GM12878 (cell line): ENCODE data around the gene TMTC1. TPM values are rescaled to one million over a fixed set of nuclear protein-coding genes. Genes with fewer than 3 reads are reported as not detected.

Experiments used
- ATAC-seq: fragments of 200-7000 bp; cut with Tn5 transposase; 3 replicates; pipeline ENCODE4 v1.9.1; 2020; ENCODE audit warnings: mild to moderate bottlenecking, moderate library complexity
- BruUV-seq: library from RNA; stranded (reverse); fragments of 400-500 nt; replicated peaks from 2 replicates; lab custom pipeline; 2021; lab: Mats Ljungman, UMichigan
- CTCF ChIA-PET: fragments of 300-600 bp; sonication (Branson Sonifier 250); formaldehyde crosslinking; extraction: SDS; loops from one replicate; lab custom pipeline; 2021; ENCODE audit warnings: inconsistent platforms; lab: Yijun Ruan, JAX
- POLR2A ChIA-PET: fragments of 350-600 bp; formaldehyde crosslinking; extraction: SDS; loops from one replicate; lab custom pipeline; 2021; ENCODE audit warnings: inconsistent platforms; lab: Charles Lee
- RAD21 ChIA-PET: fragments of 300-600 bp; sonication (Branson Sonifier 250); formaldehyde crosslinking; loops from one replicate; lab custom pipeline; 2023; ENCODE audit warnings: antibody characterized with exemption; ENCODE audit not compliant: unreplicated experiment; lab: Charles Lee
- SMC1A ChIA-PET: fragments of 300-600 bp; sonication (Branson Sonifier 250); formaldehyde crosslinking; loops from one replicate; lab custom pipeline; 2023; ENCODE audit not compliant: unreplicated experiment, uncharacterized antibody; lab: Charles Lee
- DNase-seq: peaks from one replicate; pipeline ENCODE4 v3.0.0-alpha.2; 2011; ENCODE audit warnings: low read depth, low spot score
- FAIRE-seq: peaks from 3 replicates; lab custom pipeline; 2011; peaks lifted over from hg19 to GRCh38; lab: Jason Lieb, UNC
- H2AFZ ChIP-seq: 2 replicates; pipeline ENCODE4 v1.6.0; 2011; ENCODE audit warnings: low read depth, low read length, control low read depth; ENCODE audit not compliant: control insufficient read depth
- H3K27ac ChIP-seq: 2 replicates; pipeline ENCODE4 v1.5.1; 2011; ENCODE audit warnings: control low read depth; ENCODE audit not compliant: control insufficient read depth, insufficient read depth
- H3K27me3 ChIP-seq, 2 experiments: replicated peaks in 1 of 2; 2 replicates each; pipeline versions ENCODE4 v1.6.0 to v1.6.1; 2011; ENCODE audit warnings: low read length in 1 of 2; ENCODE audit not compliant: control insufficient read depth in 2 of 2, insufficient read depth in 2 of 2
- H3K36me3 ChIP-seq, 2 experiments: 2 replicates each; pipeline ENCODE4 v1.5.1; 2011; ENCODE audit warnings: low read length in 1 of 2; ENCODE audit not compliant: control insufficient read depth in 2 of 2, insufficient read depth in 2 of 2
- H3K4me1 ChIP-seq: 2 replicates; pipeline ENCODE4 v1.6.1; 2011; ENCODE audit warnings: mild to moderate bottlenecking, low read length, moderate library complexity, mixed read lengths; ENCODE audit not compliant: control insufficient read depth, insufficient read depth
- H3K4me2 ChIP-seq: 2 replicates; pipeline ENCODE4 v1.6.0; 2011; ENCODE audit warnings: control low read depth; ENCODE audit not compliant: control insufficient read depth, insufficient read depth
- H3K4me3 ChIP-seq: fragments of 200-600 bp; sonication (generic); 2 replicates; pipeline ENCODE4 v1.5.1; 2016
- H3K79me2 ChIP-seq: 2 replicates; pipeline ENCODE4 v1.6.0; 2011; ENCODE audit warnings: low read length; ENCODE audit not compliant: control insufficient read depth, insufficient read depth
- H3K9ac ChIP-seq: 2 replicates; pipeline ENCODE4 v1.8.0; 2011; ENCODE audit warnings: low read length, control low read depth, mixed read lengths; ENCODE audit not compliant: control insufficient read depth, insufficient read depth
- H3K9me3 ChIP-seq: replicated peaks from 3 replicates; pipeline ENCODE4 v1.5.1; 2011; ENCODE audit warnings: mild to moderate bottlenecking, low read length; ENCODE audit not compliant: control insufficient read depth, insufficient read depth
- H4K20me1 ChIP-seq: 2 replicates; pipeline ENCODE4 v1.6.0; 2011; ENCODE audit not compliant: control insufficient read depth, insufficient read depth
- NRF1 ChIP-seq: conservative IDR thresholded peaks from 2 replicates; pipeline ENCODE4 v1.6.1; 2011; ENCODE audit warnings: mild to moderate bottlenecking, low read depth, low read length, improper control_type of control experiment
- ZNF24 ChIP-seq: fragments of 450-650 bp; IDR thresholded peaks from 2 replicates; pipeline ENCODE4 v1.6.1; 2017; ENCODE audit warnings: antibody characterized with exemption, mild to moderate bottlenecking
- WGBS: methylation state at CpG from one replicate; pipeline ENCODE4 v1.1.6; 2016; ENCODE audit warnings: low lambda C conversion rate; ENCODE audit not compliant: insufficient replicate concordance, insufficient coverage; ENCODE audit errors: missing lambda C conversion rate; 5-methylcytosine and 5-hydroxymethylcytosine counted together
- in situ Hi-C: fragments of 300-500 bp; cut with MboI; formaldehyde crosslinking; loops from 9 replicates; pipeline ENCODE4 v1.14.3; 2018; ENCODE audit warnings: mixed read lengths
- intact Hi-C: fragments of 100-400 bp; cut with micrococcal nuclease; formaldehyde crosslinking; loops from one replicate; pipeline ENCODE4 v1.14.2; 2022; ENCODE audit not compliant: unreplicated experiment
- polyA plus RNA-seq, 11 experiments: library from polyadenylated mRNA; depleted of rRNA in 4 of 11; unstranded in 6 of 11; stranded (reverse) in 5 of 11; fragments of >200 nt; fragmentation: Nextera tagmentation in 4 of 11; fragmentation: Illumina TruSeq in 1 of 11; extraction: Ambion mirVana in 4 of 11; extraction: Trizol in 1 of 11; gene quantifications; 1 replicate in 1 of 11; 2 replicates in 10 of 11; pipeline versions ENCODE4 v1.2.1 to v1.2.3, GENCODE V29; 2011 to 2016; ENCODE audit warnings: inconsistent platforms in 2 of 11, missing spikeins in 2 of 11, low read depth in 1 of 11
- total RNA-seq, 4 experiments: library from RNA; depleted of rRNA in 3 of 4; stranded (reverse); fragments of >200 nt in 3 of 4; fragmentation: Illumina TruSeq in 1 of 4; extraction: Trizol in 1 of 4; gene quantifications; 2 replicates each; pipeline versions ENCODE4 v1.2.1 to v1.2.3, GENCODE V29; 2013 to 2021
- TF ChIP-seq, protein P1 (sequence below): fragments of 450-650 bp; formaldehyde crosslinking; IDR thresholded peaks from 2 replicates; pipeline ENCODE4 v1.4.0; 2020; ENCODE audit warnings: mild to moderate bottlenecking, moderate library complexity

TMTC1 gene
- total and polyA plus RNA-seq, 10 of the 15 experiments (the other 5 are each of a cell fraction or from before 2014, with no cell fraction given) = 0.10 to 20.9 (median 0.57) TPM

- POLR2A ChIA-PET = no interaction called here
- in situ Hi-C loops = no loop called here
- DNase-seq (no peak), FAIRE-seq (no peak), ATAC-seq (no peak)
- Histone ChIP-seq H4K20me1 (no peaks in the 10 kb centered on the region), H3K4me2 (no peak overlapping the region), H3K27ac (no peak overlapping the region), H3K36me3 (no peaks in the 10 kb centered on the region), H2AFZ (no peak overlapping the region), H3K79me2 (no peaks in the 10 kb centered on the region), H3K4me1 (no peaks in the 10 kb centered on the region), H3K9ac (no peak overlapping the region), H3K4me3 (no peak overlapping the region), H3K9me3 (no peaks in the 10 kb centered on the region), H3K27me3 (no peaks in the 10 kb centered on the region)
- no TSS peak for BruUV-seq
- TF ChIP-seq ZNF24 (no peak), NRF1 (no peak)
- TF ChIP-seq, protein P1, sequence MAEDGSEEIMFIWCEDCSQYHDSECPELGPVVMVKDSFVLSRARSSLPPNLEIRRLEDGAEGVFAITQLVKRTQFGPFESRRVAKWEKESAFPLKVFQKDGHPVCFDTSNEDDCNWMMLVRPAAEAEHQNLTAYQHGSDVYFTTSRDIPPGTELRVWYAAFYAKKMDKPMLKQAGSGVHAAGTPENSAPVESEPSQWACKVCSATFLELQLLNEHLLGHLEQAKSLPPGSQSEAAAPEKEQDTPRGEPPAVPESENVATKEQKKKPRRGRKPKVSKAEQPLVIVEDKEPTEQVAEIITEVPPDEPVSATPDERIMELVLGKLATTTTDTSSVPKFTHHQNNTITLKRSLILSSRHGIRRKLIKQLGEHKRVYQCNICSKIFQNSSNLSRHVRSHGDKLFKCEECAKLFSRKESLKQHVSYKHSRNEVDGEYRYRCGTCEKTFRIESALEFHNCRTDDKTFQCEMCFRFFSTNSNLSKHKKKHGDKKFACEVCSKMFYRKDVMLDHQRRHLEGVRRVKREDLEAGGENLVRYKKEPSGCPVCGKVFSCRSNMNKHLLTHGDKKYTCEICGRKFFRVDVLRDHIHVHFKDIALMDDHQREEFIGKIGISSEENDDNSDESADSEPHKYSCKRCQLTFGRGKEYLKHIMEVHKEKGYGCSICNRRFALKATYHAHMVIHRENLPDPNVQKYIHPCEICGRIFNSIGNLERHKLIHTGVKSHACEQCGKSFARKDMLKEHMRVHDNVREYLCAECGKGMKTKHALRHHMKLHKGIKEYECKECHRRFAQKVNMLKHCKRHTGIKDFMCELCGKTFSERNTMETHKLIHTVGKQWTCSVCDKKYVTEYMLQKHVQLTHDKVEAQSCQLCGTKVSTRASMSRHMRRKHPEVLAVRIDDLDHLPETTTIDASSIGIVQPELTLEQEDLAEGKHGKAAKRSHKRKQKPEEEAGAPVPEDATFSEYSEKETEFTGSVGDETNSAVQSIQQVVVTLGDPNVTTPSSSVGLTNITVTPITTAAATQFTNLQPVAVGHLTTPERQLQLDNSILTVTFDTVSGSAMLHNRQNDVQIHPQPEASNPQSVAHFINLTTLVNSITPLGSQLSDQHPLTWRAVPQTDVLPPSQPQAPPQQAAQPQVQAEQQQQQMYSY = no peak
- CTCF ChIA-PET = no interaction called here
- intact Hi-C loops = no loop called here
- RAD21 ChIA-PET = no interaction called here
- SMC1A ChIA-PET = interaction anchor here (0.6 to 3.3 kb wide), 2 partner anchors 9 to 10 kb away, joined by 3 to 14 read pairs; no protein-coding TSS in a partner anchor
- 13% methylated on average over 5 of the region's 5 CpGs for WGBS
Measured at GRCh38 chr12:29665107-29665506, 118.6 kb downstream of the TMTC1 start.
